Measurements from ENCODE around the gene MOB2.

MOB2 gene

GRCh38 chr11:1460396-1460985 is 26.1 kb downstream of the MOB2 start:
- no peak overlapping the region for H2AFZ ChIP-seq (ENCODE audit: low read length)
- no peaks in the 10 kb centered on the region for H3K36me3 ChIP-seq (ENCODE audit: insufficient read depth, low read length)
- H3K79me2 ChIP-seq (ENCODE audit: insufficient read depth, low read length) = no peaks in the 10 kb centered on the region
- no peaks in the 10 kb centered on the region for H3K27me3 ChIP-seq (ENCODE audit: insufficient read depth, low read length, poor library complexity, severe bottlenecking)
- no peak for TF ChIP-seq CTCF (conservative IDR thresholded peaks at IDR 0.05; ENCODE audit: low read length)
- TF ChIP-seq EZH2phosphoT487 (IDR thresholded peaks at IDR 0.05; ENCODE audit: borderline replicate concordance) = no peak
- no peaks in the 10 kb centered on the region for H3K4me1 ChIP-seq (ENCODE audit: insufficient read depth, low read length, poor library complexity, severe bottlenecking)
- H3F3A ChIP-seq (ENCODE audit: low read depth) = no peaks in the 10 kb centered on the region
- no peak overlapping the region for H3K4me2 ChIP-seq (ENCODE audit: low read depth, low read length, poor library complexity, severe bottlenecking)
- no peaks in the 10 kb centered on the region for H3K9me3 ChIP-seq (ENCODE audit: insufficient read depth, low read depth, low read length)
- H3K9me2 ChIP-seq (replicated peaks; ENCODE audit: low read depth, low read length) = no peaks in the 10 kb centered on the region
- no peak overlapping the region for H3K4me3 ChIP-seq (ENCODE audit: low read length, poor library complexity, severe bottlenecking)
- H4K20me1 ChIP-seq (ENCODE audit: insufficient read depth, low read length, poor library complexity, severe bottlenecking) = no peaks in the 10 kb centered on the region
- no peak overlapping the region for H3K9ac ChIP-seq (ENCODE audit: low read depth, low read length, poor library complexity, severe bottlenecking)

GRCh38 chr11:1459764-1460395 is 26.7 kb downstream of the MOB2 start:
- H3K4me1 ChIP-seq (ENCODE audit: insufficient read depth, low read length, poor library complexity, severe bottlenecking) = no peaks in the 10 kb centered on the region
- no peak overlapping the region for H2AFZ ChIP-seq (ENCODE audit: low read length)
- no peaks in the 10 kb centered on the region for H3K36me3 ChIP-seq (ENCODE audit: insufficient read depth, low read length)
- no peak for TF ChIP-seq EZH2phosphoT487 (IDR thresholded peaks at IDR 0.05; ENCODE audit: borderline replicate concordance)
- no peak for TF ChIP-seq CTCF (conservative IDR thresholded peaks at IDR 0.05; ENCODE audit: low read length)
- H3K4me2 ChIP-seq (ENCODE audit: low read depth, low read length, poor library complexity, severe bottlenecking) = no peak overlapping the region
- no peak overlapping the region for H3K4me3 ChIP-seq (ENCODE audit: low read length, poor library complexity, severe bottlenecking)
- H3K79me2 ChIP-seq (ENCODE audit: insufficient read depth, low read length) = no peaks in the 10 kb centered on the region
- no peaks in the 10 kb centered on the region for H3K27me3 ChIP-seq (ENCODE audit: insufficient read depth, low read length, poor library complexity, severe bottlenecking)
- H4K20me1 ChIP-seq (ENCODE audit: insufficient read depth, low read length, poor library complexity, severe bottlenecking) = no peaks in the 10 kb centered on the region
- H3K9me3 ChIP-seq (ENCODE audit: insufficient read depth, low read depth, low read length) = no peaks in the 10 kb centered on the region
- no peaks in the 10 kb centered on the region for H3K9me2 ChIP-seq (replicated peaks; ENCODE audit: low read depth, low read length)
- no peak overlapping the region for H3K9ac ChIP-seq (ENCODE audit: low read depth, low read length, poor library complexity, severe bottlenecking)
- no peaks in the 10 kb centered on the region for H3F3A ChIP-seq (ENCODE audit: low read depth)

- Histone ChIP-seq H3F3A (ENCODE audit: low read depth) (no peaks in the 10 kb centered on the region), H3K4me3 (ENCODE audit: low read length, poor library complexity, severe bottlenecking) (no peak overlapping the region), H3K36me3 (ENCODE audit: insufficient read depth, low read length) (no peaks in the 10 kb centered on the region), H4K20me1 (ENCODE audit: insufficient read depth, low read length, poor library complexity, severe bottlenecking) (no peaks in the 10 kb centered on the region), H3K4me1 (ENCODE audit: insufficient read depth, low read length, poor library complexity, severe bottlenecking) (no peaks in the 10 kb centered on the region), H3K9ac (ENCODE audit: low read depth, low read length, poor library complexity, severe bottlenecking) (no peak overlapping the region), H3K9me3 (ENCODE audit: insufficient read depth, low read depth, low read length) (no peaks in the 10 kb centered on the region), H3K4me2 (ENCODE audit: low read depth, low read length, poor library complexity, severe bottlenecking) (no peak overlapping the region), H3K79me2 (ENCODE audit: insufficient read depth, low read length) (no peaks in the 10 kb centered on the region), H3K27me3 (ENCODE audit: insufficient read depth, low read length, poor library complexity, severe bottlenecking) (no peaks in the 10 kb centered on the region), H2AFZ (ENCODE audit: low read length) (no peak overlapping the region), H3K9me2 (replicated peaks; ENCODE audit: low read depth, low read length) (no peaks in the 10 kb centered on the region)
- TF ChIP-seq CTCF (conservative IDR thresholded peaks at IDR 0.05; ENCODE audit: low read length) (no peak), EZH2phosphoT487 (IDR thresholded peaks at IDR 0.05; ENCODE audit: borderline replicate concordance) (no peak)
These were observed 27.4 kb downstream of the MOB2 start for GRCh38 chr11:1459219-1459575.
